HUES48 (cell line): ENCODE measurements around the gene SCUBE2.

Source experiments
- H3K27ac ChIP-seq: one replicate; pipeline ENCODE4 v1.7.0; 2013; ENCODE audit warnings: low read depth, low read length, inconsistent platforms
- H3K27me3 ChIP-seq: 2 replicates; pipeline ENCODE4 v1.6.1; 2013; ENCODE audit warnings: mild to moderate bottlenecking, low read length; ENCODE audit not compliant: control insufficient read depth, insufficient read depth
- H3K36me3 ChIP-seq: 2 replicates; pipeline ENCODE4 v1.6.1; 2013; ENCODE audit warnings: low read length; ENCODE audit not compliant: control insufficient read depth, insufficient read depth
- H3K4me1 ChIP-seq: 2 replicates; pipeline ENCODE4 v1.6.1; 2013; ENCODE audit warnings: mild to moderate bottlenecking, low read length; ENCODE audit not compliant: control insufficient read depth, insufficient read depth
- H3K4me3 ChIP-seq: 2 replicates; pipeline ENCODE4 v1.5.1; 2013; ENCODE audit warnings: mild to moderate bottlenecking, low read depth, low read length
- H3K9ac ChIP-seq: 2 replicates; pipeline ENCODE4 v1.6.1; 2013; ENCODE audit warnings: mild to moderate bottlenecking, low read depth, low read length, moderate library complexity
- H3K9me3 ChIP-seq: 2 replicates; pipeline ENCODE4 v1.6.1; 2013; ENCODE audit warnings: low read length; ENCODE audit not compliant: control insufficient read depth, insufficient read depth

Gene SCUBE2

DNA sequence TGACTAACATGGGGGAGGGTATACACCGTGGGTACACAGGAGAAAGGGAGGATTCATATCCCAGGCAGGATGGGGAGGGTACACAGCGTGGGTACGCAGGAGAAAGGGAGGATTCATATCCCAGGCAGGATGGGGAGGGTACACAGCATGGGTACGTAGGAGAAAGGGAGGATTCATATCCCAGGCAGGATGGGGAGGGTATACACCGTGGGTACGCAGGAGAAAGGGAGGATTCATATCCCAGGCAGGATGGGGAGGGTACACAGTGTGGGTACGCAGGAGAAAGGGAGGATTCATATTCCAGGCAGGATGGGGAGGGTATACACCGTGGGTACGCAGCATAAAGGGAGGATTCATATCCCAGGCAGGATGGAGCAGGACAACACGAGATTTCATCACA lies 51.0 kb downstream of the SCUBE2 start:
- Histone ChIP-seq H3K27me3 (no peaks in the 10 kb centered on the region), H3K4me3 (no peak overlapping the region), H3K4me1 (peaks cover 15% of the 10 kb centered on the region), H3K9me3 (no peaks in the 10 kb centered on the region), H3K27ac (no peak overlapping the region), H3K9ac (no peak overlapping the region), H3K36me3 (no peaks in the 10 kb centered on the region)

DNA sequence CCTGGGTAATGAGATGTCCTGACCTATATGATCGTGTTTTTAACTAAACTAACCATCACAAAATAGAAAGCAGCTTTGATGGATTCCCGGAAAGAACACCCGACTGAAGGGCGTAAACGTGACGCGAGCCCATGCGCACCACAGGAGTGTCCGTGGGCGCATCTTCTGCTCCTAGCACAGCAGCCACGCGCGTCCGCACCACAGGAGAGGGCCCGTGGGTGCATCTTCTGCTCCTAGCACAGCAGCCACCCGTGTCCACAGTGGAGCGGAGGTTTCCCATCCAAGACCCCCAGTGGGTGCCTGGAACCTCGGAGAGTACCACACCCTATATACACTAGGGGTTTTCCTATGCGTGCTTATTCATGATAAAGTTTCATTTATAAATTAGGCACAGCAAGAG lies 51.5 kb downstream of the SCUBE2 start:
- Histone ChIP-seq H3K27me3 (no peaks in the 10 kb centered on the region), H3K36me3 (no peaks in the 10 kb centered on the region), H3K4me3 (no peak overlapping the region), H3K9ac (no peak overlapping the region), H3K9me3 (no peaks in the 10 kb centered on the region), H3K27ac (no peak overlapping the region), H3K4me1 (peaks cover 15% of the 10 kb centered on the region)

DNA sequence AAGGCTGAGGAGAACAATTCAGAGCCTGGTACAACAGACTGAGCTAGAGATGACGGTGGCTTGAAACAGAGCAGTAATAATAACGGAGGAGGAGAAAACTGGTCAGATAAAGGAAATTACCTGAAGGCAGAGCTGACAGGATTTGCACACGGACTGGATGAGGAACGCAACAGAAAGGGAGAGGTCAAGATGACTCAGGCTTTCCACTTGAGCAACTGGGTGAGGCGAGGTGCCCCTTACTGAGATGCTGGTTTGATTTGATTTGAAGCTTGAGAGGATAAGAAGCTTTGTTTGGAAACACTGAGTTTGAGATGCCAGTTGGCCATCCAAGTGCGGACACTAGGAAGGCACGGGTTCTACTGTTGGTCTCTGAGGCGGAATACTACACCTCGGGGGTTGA lies 52.2 kb downstream of the SCUBE2 start:
- no peak overlapping the region for H3K4me3 ChIP-seq
- H3K9me3 ChIP-seq: no peaks in the 10 kb centered on the region
- H3K36me3 ChIP-seq: no peaks in the 10 kb centered on the region
- peaks cover 15% of the 10 kb centered on the region for H3K4me1 ChIP-seq
- H3K9ac ChIP-seq: no peak overlapping the region
- H3K27me3 ChIP-seq: no peaks in the 10 kb centered on the region
- no peak overlapping the region for H3K27ac ChIP-seq

DNA sequence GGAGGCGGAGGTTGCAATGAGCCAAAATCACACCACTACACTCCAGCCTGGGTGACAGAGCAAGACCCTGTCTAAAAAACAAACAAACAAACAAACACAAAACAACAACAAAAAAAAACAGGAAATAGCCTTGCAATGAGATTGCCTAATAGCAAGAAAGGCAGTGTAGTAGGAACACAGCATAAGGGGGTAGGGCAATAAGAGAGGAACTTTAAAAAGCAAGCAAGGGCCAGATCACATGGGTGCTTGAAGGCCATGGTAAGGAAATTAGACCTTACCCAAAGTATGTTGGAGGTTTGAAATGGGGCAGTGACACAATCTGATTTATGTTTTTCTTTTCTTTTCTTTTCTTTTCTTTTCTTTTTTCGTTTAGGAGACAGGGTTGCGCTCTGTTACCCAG lies 52.9 kb downstream of the SCUBE2 start:
- no peaks in the 10 kb centered on the region for H3K36me3 ChIP-seq
- H3K27me3 ChIP-seq: no peaks in the 10 kb centered on the region
- no peak overlapping the region for H3K9ac ChIP-seq
- H3K4me1 ChIP-seq: peaks cover 15% of the 10 kb centered on the region
- no peaks in the 10 kb centered on the region for H3K9me3 ChIP-seq
- no peak overlapping the region for H3K27ac ChIP-seq
- H3K4me3 ChIP-seq: no peak overlapping the region

DNA sequence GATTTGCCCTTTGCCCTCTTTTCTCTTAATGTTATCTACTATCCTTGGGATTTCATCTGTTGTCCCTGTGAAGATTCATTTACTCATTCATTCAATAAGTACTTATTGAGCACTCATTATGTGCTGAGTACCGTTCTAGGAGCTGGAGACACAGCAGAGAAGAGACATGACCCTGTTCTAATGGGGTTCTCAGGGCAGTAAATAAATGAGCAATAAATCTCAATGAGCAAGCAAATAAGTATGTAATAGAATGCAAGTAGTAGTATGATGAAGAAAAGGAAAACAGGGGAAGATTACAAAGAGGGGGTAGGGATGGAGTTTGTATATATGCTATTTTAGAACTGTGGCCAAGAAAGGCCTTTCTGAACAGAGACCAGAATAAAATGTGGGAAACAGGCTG lies 53.4 kb downstream of the SCUBE2 start:
- H3K9me3 ChIP-seq: no peaks in the 10 kb centered on the region
- H3K27ac ChIP-seq: no peak overlapping the region
- peaks cover 15% of the 10 kb centered on the region for H3K4me1 ChIP-seq
- no peaks in the 10 kb centered on the region for H3K27me3 ChIP-seq
- H3K36me3 ChIP-seq: no peaks in the 10 kb centered on the region
- no peak overlapping the region for H3K4me3 ChIP-seq
- H3K9ac ChIP-seq: no peak overlapping the region

DNA sequence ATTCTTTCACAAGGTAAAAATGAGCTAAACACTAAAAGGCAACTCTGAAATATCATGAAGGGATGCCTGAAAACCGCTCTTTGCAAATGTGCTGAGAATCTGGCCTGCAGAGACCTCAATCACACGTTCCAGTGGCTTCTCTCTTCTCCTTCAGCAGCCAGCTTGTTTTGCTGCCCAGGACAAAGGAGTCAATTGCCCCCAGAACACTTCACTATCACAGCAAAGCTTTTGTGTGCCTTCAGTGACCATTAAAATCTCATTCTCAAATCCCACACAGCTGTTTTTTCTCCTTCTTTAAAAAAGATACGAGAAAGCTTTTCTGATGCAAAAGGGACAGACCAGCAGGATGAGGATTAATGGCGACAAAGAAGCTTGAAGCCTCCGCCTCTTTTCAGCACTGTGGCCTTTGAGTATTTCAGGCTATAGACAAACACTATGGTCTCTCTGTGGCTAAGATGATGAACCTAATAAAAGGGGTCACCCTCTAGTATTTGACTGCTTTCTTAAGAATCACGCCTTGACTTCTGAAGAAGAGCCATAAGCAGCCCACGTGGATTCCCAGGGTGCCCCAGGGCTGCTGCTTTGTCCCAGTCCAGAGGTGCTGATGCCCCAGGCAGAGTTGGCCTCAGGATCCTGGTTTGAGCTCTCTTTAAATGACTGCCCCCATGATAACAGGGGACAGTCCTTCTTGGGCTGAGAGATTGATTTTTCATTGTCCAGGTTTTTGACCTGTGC lies 54.2 kb downstream of the SCUBE2 start:
- no peaks in the 10 kb centered on the region for H3K27me3 ChIP-seq
- peak overlapping the region; percentile 80 for H3K27ac ChIP-seq
- H3K9me3 ChIP-seq: no peaks in the 10 kb centered on the region
- H3K4me3 ChIP-seq: no peak overlapping the region
- peak overlapping the region; percentile 20; the same call in 1 of the 2 replicates for H3K9ac ChIP-seq
- H3K36me3 ChIP-seq: no peaks in the 10 kb centered on the region
- peaks cover 15% of the 10 kb centered on the region for H3K4me1 ChIP-seq

DNA sequence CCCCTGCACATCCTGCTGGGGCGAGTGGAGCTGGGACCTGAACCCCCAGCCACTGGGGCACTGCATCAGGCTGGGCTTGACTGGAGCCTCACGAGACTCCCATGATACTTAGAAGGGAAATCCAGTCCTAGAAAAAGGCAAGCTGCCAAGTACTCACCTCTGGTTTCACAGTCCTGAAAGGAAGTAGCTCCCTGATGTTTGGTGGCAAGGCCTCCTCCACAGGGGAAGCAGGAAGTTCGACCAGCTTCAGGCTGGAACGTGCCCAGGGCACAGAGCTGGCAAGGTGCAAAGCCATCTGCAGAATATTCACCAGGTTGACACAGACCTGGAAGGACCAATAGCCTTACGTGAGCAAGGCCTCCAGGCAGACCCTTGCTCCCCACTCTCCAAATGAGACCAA lies 60.8 kb downstream of the SCUBE2 start:
- Histone ChIP-seq H3K9ac (no peak overlapping the region), H3K9me3 (no peaks in the 10 kb centered on the region), H3K36me3 (no peaks in the 10 kb centered on the region), H3K27me3 (no peaks in the 10 kb centered on the region), H3K4me1 (no peaks in the 10 kb centered on the region), H3K4me3 (no peak overlapping the region), H3K27ac (no peak overlapping the region)

DNA sequence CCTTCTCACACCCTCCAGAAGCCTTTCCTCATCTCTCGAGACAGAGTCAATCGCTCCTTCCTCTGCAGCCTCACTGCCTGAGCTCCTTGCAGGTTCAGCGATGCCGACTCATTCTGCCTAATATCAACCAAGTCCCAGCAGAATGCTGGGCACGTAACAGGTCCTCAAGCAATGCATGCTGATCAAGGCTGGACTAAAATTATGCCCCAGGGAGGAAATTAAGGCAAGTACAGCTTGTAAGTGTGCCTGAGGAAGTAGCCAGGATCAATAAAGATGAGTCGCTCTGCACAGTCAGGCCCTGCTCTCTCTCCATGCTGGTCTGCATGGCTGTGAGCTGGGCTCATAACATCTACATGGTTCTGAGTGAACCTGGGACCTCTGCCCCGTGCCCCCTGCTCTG lies 62.0 kb downstream of the SCUBE2 start:
- Histone ChIP-seq H3K27me3 (no peaks in the 10 kb centered on the region), H3K27ac (no peak overlapping the region), H3K4me1 (no peaks in the 10 kb centered on the region), H3K9ac (no peak overlapping the region), H3K4me3 (no peak overlapping the region), H3K36me3 (no peaks in the 10 kb centered on the region), H3K9me3 (no peaks in the 10 kb centered on the region)

DNA sequence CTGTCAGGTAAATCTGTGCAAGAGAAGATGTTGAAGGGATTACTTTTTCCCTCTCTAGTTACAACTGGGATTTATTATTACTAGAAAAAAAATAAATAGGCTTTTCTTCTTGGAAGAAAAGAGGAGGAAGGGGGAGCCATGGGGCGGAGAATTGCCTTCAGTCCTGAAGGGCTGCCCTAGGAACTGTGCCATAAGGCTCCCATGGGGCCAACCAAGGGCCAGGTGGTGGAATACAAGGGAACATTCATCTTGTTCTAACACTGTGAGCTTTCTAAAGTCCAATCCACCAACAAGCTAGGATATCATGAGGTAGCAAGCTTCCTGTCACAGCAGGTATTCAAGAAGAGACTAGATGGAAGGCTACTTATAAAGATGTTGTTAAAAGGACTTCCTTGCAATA lies 62.8 kb downstream of the SCUBE2 start:
- H3K4me1 ChIP-seq: no peaks in the 10 kb centered on the region

DNA sequence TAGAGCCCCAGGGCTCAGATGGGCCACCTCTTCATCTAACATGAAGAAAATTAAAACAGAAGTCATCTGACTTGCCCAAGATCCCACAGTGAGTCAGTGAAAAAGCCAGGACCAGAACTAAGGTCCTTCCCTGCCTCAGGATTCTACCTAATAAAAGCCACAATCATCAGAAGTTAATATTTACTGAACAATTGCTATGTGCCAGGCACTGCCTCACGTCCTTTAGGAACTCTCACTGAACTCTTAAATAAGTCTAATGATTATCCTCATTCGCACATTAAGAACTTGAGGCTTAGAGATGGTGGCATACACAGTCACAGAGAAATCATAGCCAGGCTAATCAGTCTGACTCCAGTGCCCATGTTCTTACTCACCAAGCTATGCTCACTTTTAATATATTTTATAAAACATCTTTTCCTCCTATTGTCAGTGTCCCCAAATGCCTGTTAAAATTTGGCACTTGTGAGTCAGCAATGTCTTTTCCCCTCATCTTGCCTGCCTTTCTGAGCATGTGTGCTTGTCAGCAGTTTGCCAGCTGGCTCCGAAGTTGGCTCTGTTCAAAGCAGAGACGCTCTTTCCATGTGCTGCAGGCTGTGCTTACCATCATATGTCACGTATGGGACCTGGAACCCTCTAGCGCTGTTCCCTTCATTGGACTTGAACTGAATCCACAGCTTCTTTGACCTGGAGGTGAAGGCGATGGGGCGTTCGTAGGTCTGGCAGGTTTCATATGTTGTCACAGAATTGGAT lies 66.1 kb downstream of the SCUBE2 start:
- Histone ChIP-seq H3K4me3 (no peak overlapping the region), H3K36me3 (no peaks in the 10 kb centered on the region), H3K4me1 (no peaks in the 10 kb centered on the region), H3K27me3 (no peaks in the 10 kb centered on the region), H3K27ac (no peak overlapping the region), H3K9ac (no peak overlapping the region), H3K9me3 (no peaks in the 10 kb centered on the region)

More for the DNA sequence above, 62.8 kb downstream of the SCUBE2 start:
- no peak overlapping the region for H3K27ac ChIP-seq
- H3K9me3 ChIP-seq: no peaks in the 10 kb centered on the region
- H3K9ac ChIP-seq: no peak overlapping the region
- no peak overlapping the region for H3K4me3 ChIP-seq
- H3K36me3 ChIP-seq: no peaks in the 10 kb centered on the region
- H3K27me3 ChIP-seq: no peaks in the 10 kb centered on the region

DNA sequence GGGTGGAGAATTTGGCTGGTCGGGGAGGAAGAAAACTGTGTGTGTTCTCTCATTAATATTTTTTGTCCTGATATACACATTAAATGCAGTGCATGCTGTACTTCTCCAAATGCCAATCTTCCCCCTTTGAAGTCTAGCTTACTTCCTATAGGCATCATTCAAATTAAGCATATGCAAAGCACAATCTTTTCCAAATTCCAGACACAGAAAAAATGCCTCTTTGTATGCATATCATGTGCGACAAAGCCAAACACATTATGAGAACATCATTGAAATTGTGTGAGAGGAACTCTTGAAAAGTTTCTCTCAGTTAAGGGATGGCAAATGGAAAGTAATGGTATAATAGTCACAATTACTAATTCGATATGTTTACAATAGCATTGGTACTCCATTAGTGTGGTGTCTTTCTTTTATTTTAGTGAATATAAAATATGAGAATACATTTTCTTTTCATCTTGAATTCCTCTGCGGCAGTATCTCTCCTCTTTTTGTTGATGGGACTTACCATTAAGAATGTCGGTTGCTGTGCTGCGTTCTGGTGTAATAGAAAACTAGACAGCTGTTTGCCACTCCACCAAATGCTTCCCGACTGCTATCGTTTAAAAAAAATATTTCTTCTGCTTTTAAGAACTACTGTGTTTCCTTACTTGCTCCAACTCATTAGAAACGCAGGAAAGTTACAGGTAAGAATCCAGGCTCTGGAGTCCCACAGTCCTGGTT lies 68.3 kb downstream of the SCUBE2 start:
- H3K4me1 ChIP-seq: no peaks in the 10 kb centered on the region
- no peak overlapping the region for H3K27ac ChIP-seq
- H3K36me3 ChIP-seq: no peaks in the 10 kb centered on the region
- H3K4me3 ChIP-seq: no peak overlapping the region
- no peaks in the 10 kb centered on the region for H3K9me3 ChIP-seq
- H3K9ac ChIP-seq: no peak overlapping the region
- no peaks in the 10 kb centered on the region for H3K27me3 ChIP-seq
